GM20431 (cell line): ENCODE results near the gene PIAS4.

ENCODE experiments used
- in situ Hi-C: fragments of 300-500 bp; cut with MseI, MboI; formaldehyde crosslinking; loops from one replicate; pipeline ENCODE4 v1.15.0; 2020; ENCODE audit warnings: low sequenced_read_pairs; ENCODE audit not compliant: unreplicated experiment

The PIAS4 gene

GRCh38 chr19:4066176-4066606 lies 58.7 kb downstream of the PIAS4 start:
- in situ Hi-C loops = no loop called here

- in situ Hi-C loops = no loop called here
These were observed 59.3 kb downstream of the PIAS4 start, which contains the start of gene ZBTB7A for GRCh38 chr19:4066682-4067395. TSS of gene ZBTB7A (minus strand) at chr19:4066899. CDS start at chr19:4055232, 11,667 bp downstream.

GRCh38 chr19:4067396-4068046 lies 60.0 kb downstream of the PIAS4 start:
- in situ Hi-C loops = no loop called here

- in situ Hi-C loops = no loop called here
These were observed 60.8 kb downstream of the PIAS4 start for GRCh38 chr19:4068047-4068966.

- in situ Hi-C loops = no loop called here
These were observed 61.9 kb downstream of the PIAS4 start for GRCh38 chr19:4069331-4069959.

- in situ Hi-C loops = no loop called here
These were observed 64.1 kb downstream of the PIAS4 start for GRCh38 chr19:4071610-4072009.

GRCh38 chr19:4075373-4075772 lies 67.8 kb downstream of the PIAS4 start:
- in situ Hi-C loops = no loop called here

- in situ Hi-C loops = no loop called here
These were observed 69.5 kb downstream of the PIAS4 start for GRCh38 chr19:4077007-4077374.

GRCh38 chr19:4077800-4078684 lies 70.5 kb downstream of the PIAS4 start:
- in situ Hi-C loops = no loop called here

GRCh38 chr19:4080473-4080872 lies 72.9 kb downstream of the PIAS4 start:
- in situ Hi-C loops = no loop called here

GRCh38 chr19:4081441-4082129 lies 74.0 kb downstream of the PIAS4 start:
- in situ Hi-C loops = no loop called here

GRCh38 chr19:4082172-4082571 lies 74.6 kb downstream of the PIAS4 start:
- in situ Hi-C loops = no loop called here

GRCh38 chr19:4083677-4084546 lies 76.4 kb downstream of the PIAS4 start:
- in situ Hi-C loops = no loop called here

GRCh38 chr19:4084547-4084877 lies 77.0 kb downstream of the PIAS4 start:
- in situ Hi-C loops = no loop called here

- in situ Hi-C loops = no loop called here
These were observed 78.9 kb downstream of the PIAS4 start for GRCh38 chr19:4086411-4086867.

GRCh38 chr19:4087787-4088679 lies 80.5 kb downstream of the PIAS4 start:
- in situ Hi-C loops = no loop called here

GRCh38 chr19:4088975-4089374 lies 81.4 kb downstream of the PIAS4 start:
- in situ Hi-C loops = no loop called here
